Osteocyte (in vitro differentiated cells): ENCODE measurements around the gene TBX15. TPM values are rescaled to one million over a fixed set of nuclear protein-coding genes. Genes with fewer than 3 reads are reported as not detected.

ENCODE experiments used
- DNase-seq: peaks from one replicate; pipeline ENCODE4 v3.0.0; 2021; ENCODE audit warnings: mixed read lengths; ENCODE audit not compliant: unreplicated experiment; ENCODE audit errors: extremely low spot score
- H3K27ac Mint-ChIP-seq: one replicate; pipeline ENCODE4 v1.8.0; 2021; ENCODE audit warnings: mild to moderate bottlenecking, mixed read lengths; ENCODE audit not compliant: unreplicated experiment
- H3K27me3 Mint-ChIP-seq: one replicate; pipeline ENCODE4 v1.8.0; 2021; ENCODE audit warnings: mixed read lengths; ENCODE audit not compliant: unreplicated experiment
- H3K36me3 Mint-ChIP-seq: one replicate; pipeline ENCODE4 v1.8.0; 2021; ENCODE audit warnings: mixed read lengths; ENCODE audit not compliant: unreplicated experiment
- H3K4me1 Mint-ChIP-seq: one replicate; pipeline ENCODE4 v1.8.0; 2021; ENCODE audit warnings: mixed read lengths; ENCODE audit not compliant: unreplicated experiment
- H3K4me3 Mint-ChIP-seq: one replicate; pipeline ENCODE4 v1.8.0; 2021; ENCODE audit warnings: mild to moderate bottlenecking, moderate library complexity, mixed read lengths; ENCODE audit not compliant: unreplicated experiment
- H3K9me3 Mint-ChIP-seq: one replicate; pipeline ENCODE4 v1.8.0; 2021; ENCODE audit warnings: mixed read lengths; ENCODE audit not compliant: unreplicated experiment
- CTCF ChIP-seq: fragments of 200-600 bp; sonication (generic); IDR thresholded peaks from 2 replicates; pipeline ENCODE4 v1.5.0; 2021; ENCODE audit warnings: antibody characterized with exemption, mild to moderate bottlenecking, moderate library complexity
- total RNA-seq: library from RNA; stranded (reverse); gene quantifications from 2 replicates; pipeline ENCODE4 v1.2.1, GENCODE V29; 2021

Gene TBX15
- total RNA-seq, 1 donor from 2014 or later, result 4.3 TPM

GRCh38 chr1:118974661-118975060, 13.5 kb downstream of the TBX15 start:
- H3K4me3 Mint-ChIP-seq, result no peak overlapping the region
- no peaks in the 10 kb centered on the region for H3K9me3 Mint-ChIP-seq
- TF ChIP-seq CTCF, result no peak
- H3K27ac Mint-ChIP-seq, result no peak overlapping the region
- DNase-seq, result no peak
- H3K27me3 Mint-ChIP-seq, result peaks cover 59% of the 10 kb centered on the region
- H3K4me1 Mint-ChIP-seq, result peaks cover 5% of the 10 kb centered on the region
- no peaks in the 10 kb centered on the region for H3K36me3 Mint-ChIP-seq

- Mint-ChIP-seq H3K27me3 (peaks cover 50% of the 10 kb centered on the region), H3K4me1 (no peaks in the 10 kb centered on the region), H3K27ac (peak overlapping the region; percentile 67), H3K4me3 (no peak overlapping the region), H3K9me3 (no peaks in the 10 kb centered on the region), H3K36me3 (no peaks in the 10 kb centered on the region)
- no peak for DNase-seq
- no peak for TF ChIP-seq CTCF
These were observed 14.5 kb downstream of the TBX15 start for GRCh38 chr1:118973531-118974137.

- no peaks in the 10 kb centered on the region for H3K4me1 Mint-ChIP-seq
- DNase-seq, result no peak
- H3K4me3 Mint-ChIP-seq, result no peak overlapping the region
- no peak overlapping the region for H3K27ac Mint-ChIP-seq
- no peak for TF ChIP-seq CTCF
- H3K9me3 Mint-ChIP-seq, result no peaks in the 10 kb centered on the region
- peaks cover 44% of the 10 kb centered on the region for H3K27me3 Mint-ChIP-seq
- H3K36me3 Mint-ChIP-seq, result no peaks in the 10 kb centered on the region
These were observed 15.1 kb downstream of the TBX15 start for GRCh38 chr1:118973032-118973431.

GRCh38 chr1:118970451-118970850, 17.7 kb downstream of the TBX15 start:
- Mint-ChIP-seq H3K27ac (no peak overlapping the region), H3K36me3 (no peaks in the 10 kb centered on the region), H3K9me3 (no peaks in the 10 kb centered on the region), H3K4me1 (no peaks in the 10 kb centered on the region), H3K4me3 (no peak overlapping the region), H3K27me3 (peaks cover 25% of the 10 kb centered on the region)
- no peak for TF ChIP-seq CTCF
- no peak for DNase-seq

- Mint-ChIP-seq H3K9me3 (peaks cover 5% of the 10 kb centered on the region), H3K36me3 (no peaks in the 10 kb centered on the region), H3K4me1 (peaks cover 2% of the 10 kb centered on the region), H3K4me3 (no peak overlapping the region), H3K27ac (peak overlapping the region; percentile 68), H3K27me3 (peaks cover 7% of the 10 kb centered on the region)
- DNase-seq, result no peak
- no peak for TF ChIP-seq CTCF
These were observed 24.4 kb downstream of the TBX15 start for GRCh38 chr1:118963456-118964430.
